ENCODE measurements around the gene ZNF839.

DNA sequence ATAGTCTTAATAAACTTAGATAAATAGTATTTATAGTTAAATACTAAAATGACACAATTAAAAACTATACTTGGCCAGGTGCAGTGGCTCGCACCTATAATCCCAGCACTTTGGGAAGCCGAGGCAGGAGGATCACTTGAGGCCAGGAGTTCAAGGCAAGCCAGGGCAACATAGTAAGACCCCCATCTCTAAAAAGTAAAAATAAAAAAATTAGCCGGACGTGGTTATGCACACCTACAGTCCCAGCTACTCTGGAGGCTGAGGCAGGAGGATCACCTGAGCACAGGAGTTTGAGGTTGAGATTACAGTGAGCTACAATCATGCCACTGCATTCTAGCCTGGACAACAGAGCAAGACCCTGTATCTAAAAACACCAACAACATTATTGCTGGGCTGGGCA, 27.1 kb downstream of the ZNF839 start:
- TF ChIP-seq, protein P1, sequence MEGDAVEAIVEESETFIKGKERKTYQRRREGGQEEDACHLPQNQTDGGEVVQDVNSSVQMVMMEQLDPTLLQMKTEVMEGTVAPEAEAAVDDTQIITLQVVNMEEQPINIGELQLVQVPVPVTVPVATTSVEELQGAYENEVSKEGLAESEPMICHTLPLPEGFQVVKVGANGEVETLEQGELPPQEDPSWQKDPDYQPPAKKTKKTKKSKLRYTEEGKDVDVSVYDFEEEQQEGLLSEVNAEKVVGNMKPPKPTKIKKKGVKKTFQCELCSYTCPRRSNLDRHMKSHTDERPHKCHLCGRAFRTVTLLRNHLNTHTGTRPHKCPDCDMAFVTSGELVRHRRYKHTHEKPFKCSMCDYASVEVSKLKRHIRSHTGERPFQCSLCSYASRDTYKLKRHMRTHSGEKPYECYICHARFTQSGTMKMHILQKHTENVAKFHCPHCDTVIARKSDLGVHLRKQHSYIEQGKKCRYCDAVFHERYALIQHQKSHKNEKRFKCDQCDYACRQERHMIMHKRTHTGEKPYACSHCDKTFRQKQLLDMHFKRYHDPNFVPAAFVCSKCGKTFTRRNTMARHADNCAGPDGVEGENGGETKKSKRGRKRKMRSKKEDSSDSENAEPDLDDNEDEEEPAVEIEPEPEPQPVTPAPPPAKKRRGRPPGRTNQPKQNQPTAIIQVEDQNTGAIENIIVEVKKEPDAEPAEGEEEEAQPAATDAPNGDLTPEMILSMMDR (conservative IDR thresholded peaks at IDR 0.05; ENCODE audit: low read length), result no peak
- TF ChIP-seq EZH2phosphoT487 (IDR thresholded peaks at IDR 0.05; ENCODE audit: borderline replicate concordance, low read depth, low read length), result no peak
